NCI-H1105 (cell line): Measurements from ENCODE around the gene SLC22A17.

Experiments
- DNase-seq: peaks from one replicate; lab custom pipeline; 2025; lab: John Stamatoyannopoulos, UW

The SLC22A17 gene

GRCh38 chr14:23361763-23362162 lies 9.1 kb upstream of the SLC22A17 start:
- no peak for DNase-seq

GRCh38 chr14:23361320-23361719 lies 8.6 kb upstream of the SLC22A17 start:
- no peak for DNase-seq

- DNase-seq, result no peak
These were observed 7.8 kb upstream of the SLC22A17 start for GRCh38 chr14:23360496-23360895.

- DNase-seq, result no peak
These were observed 7.2 kb upstream of the SLC22A17 start for GRCh38 chr14:23359722-23360447.

GRCh38 chr14:23359167-23359626 lies 6.5 kb upstream of the SLC22A17 start:
- no peak for DNase-seq

- no peak for DNase-seq
These were observed 6.0 kb upstream of the SLC22A17 start for GRCh38 chr14:23358553-23359166.

GRCh38 chr14:23358042-23358441 lies 5.4 kb upstream of the SLC22A17 start:
- DNase-seq, result no peak

GRCh38 chr14:23357261-23357660 lies 4.6 kb upstream of the SLC22A17 start:
- DNase-seq, result no peak

- DNase-seq, result no peak
These were observed 4.0 kb upstream of the SLC22A17 start for GRCh38 chr14:23356662-23357061.

GRCh38 chr14:23355871-23356435 lies 3.3 kb upstream of the SLC22A17 start:
- DNase-seq, result no peak

GRCh38 chr14:23354990-23355389 lies 2.3 kb upstream of the SLC22A17 start:
- no peak for DNase-seq

GRCh38 chr14:23353433-23353780 lies 720 bp upstream of the SLC22A17 start:
- no peak for DNase-seq

- peak; percentile 10 for DNase-seq
These were observed 794 bp downstream of the SLC22A17 start for GRCh38 chr14:23351681-23352505.

- no peak for DNase-seq
These were observed 3.4 kb downstream of the SLC22A17 start for GRCh38 chr14:23349156-23349845.

- no peak for DNase-seq
These were observed 4.4 kb downstream of the SLC22A17 start for GRCh38 chr14:23348297-23348655.

GRCh38 chr14:23347406-23348296 lies 5.0 kb downstream of the SLC22A17 start:
- DNase-seq, result no peak

GRCh38 chr14:23346693-23347405 lies 5.8 kb downstream of the SLC22A17 start:
- no peak for DNase-seq

- DNase-seq, result no peak
These were observed 6.5 kb downstream of the SLC22A17 start for GRCh38 chr14:23345987-23346692.

- no peak for DNase-seq
These were observed 8.2 kb downstream of the SLC22A17 start for GRCh38 chr14:23344481-23344880.
